Measurements from ENCODE around the gene ADAT3. TPM values are rescaled to one million over a fixed set of nuclear protein-coding genes. Genes with fewer than 3 reads are reported as not detected.

The ADAT3 gene
- total RNA-seq: 10 to 100 TPM in 2 of 4 donors, 1 to 10 TPM in 2; 4.7 to 20.4 (median 11.1) TPM

GRCh38 chr19:1905110-1905862, at the start of gene ADAT3, which contains the start of gene SCAMP4:
TSS of gene ADAT3 (plus strand) at chr19:1905399. CDS start at chr19:1912048, 6,649 bp downstream.
TSS of gene SCAMP4 (plus strand) at chr19:1905399. CDS start at chr19:1915020, 9,621 bp downstream.
- peak; percentile 92 for DNase-seq
- no peaks in the 10 kb centered on the region for H3K36me3 ChIP-seq
- TF ChIP-seq POLR2A (IDR thresholded peaks at IDR 0.05): peak in 3 of 4 donors; percentile 40 to 88 (median 78)
- TF ChIP-seq, protein P1, sequence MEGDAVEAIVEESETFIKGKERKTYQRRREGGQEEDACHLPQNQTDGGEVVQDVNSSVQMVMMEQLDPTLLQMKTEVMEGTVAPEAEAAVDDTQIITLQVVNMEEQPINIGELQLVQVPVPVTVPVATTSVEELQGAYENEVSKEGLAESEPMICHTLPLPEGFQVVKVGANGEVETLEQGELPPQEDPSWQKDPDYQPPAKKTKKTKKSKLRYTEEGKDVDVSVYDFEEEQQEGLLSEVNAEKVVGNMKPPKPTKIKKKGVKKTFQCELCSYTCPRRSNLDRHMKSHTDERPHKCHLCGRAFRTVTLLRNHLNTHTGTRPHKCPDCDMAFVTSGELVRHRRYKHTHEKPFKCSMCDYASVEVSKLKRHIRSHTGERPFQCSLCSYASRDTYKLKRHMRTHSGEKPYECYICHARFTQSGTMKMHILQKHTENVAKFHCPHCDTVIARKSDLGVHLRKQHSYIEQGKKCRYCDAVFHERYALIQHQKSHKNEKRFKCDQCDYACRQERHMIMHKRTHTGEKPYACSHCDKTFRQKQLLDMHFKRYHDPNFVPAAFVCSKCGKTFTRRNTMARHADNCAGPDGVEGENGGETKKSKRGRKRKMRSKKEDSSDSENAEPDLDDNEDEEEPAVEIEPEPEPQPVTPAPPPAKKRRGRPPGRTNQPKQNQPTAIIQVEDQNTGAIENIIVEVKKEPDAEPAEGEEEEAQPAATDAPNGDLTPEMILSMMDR (IDR thresholded peaks at IDR 0.05): peak in 1 of 6 experiments; percentile 27
- H3K27me3 ChIP-seq: no peaks in the 10 kb centered on the region
- H3K9me3 ChIP-seq: no peaks in the 10 kb centered on the region
- peak within 1 kb of the TSS; percentile 49 to 91 (median 74) for H3K4me3 ChIP-seq
- H3K4me1 ChIP-seq: peaks cover 40 to 70% (median 49%) of the 10 kb centered on the region in 3 donors
- peak within 1 kb of the TSS; percentile 92 to 97 (median 93) for H3K27ac ChIP-seq
- intact Hi-C loops (cut with DNase I): no loop called here
- WGBS, 2 donors: 0 to 2% methylated on average over 10 of the region's 92 CpGs

- intact Hi-C loops (cut with DNase I): no loop called here
- Histone ChIP-seq H3K27ac (peak overlapping the region; percentile 92 to 97 (median 96)), H3K4me1 (peaks cover 79 to 99% (median 92%) of the 10 kb centered on the region in 3 donors), H3K36me3 (peaks cover 0 to 7% (median 0%) of the 10 kb centered on the region in 3 donors), H3K27me3 (no peaks in the 10 kb centered on the region), H3K4me3 (peak overlapping the region in 3 of 4 donors; percentile 51 to 78 (median 55)), H3K9me3 (no peaks in the 10 kb centered on the region)
- peak in 1 of 4 donors; percentile 8 for TF ChIP-seq POLR2A (IDR thresholded peaks at IDR 0.05)
- TF ChIP-seq, protein P1 (IDR thresholded peaks at IDR 0.05): no peak
- 36% methylated on average over 4 of the region's 13 CpGs; no CpG with 5 or more reads in 1 of the 2 donors for WGBS, 2 donors
- DNase-seq: no peak
Observed at GRCh38 chr19:1855828-1856255, 49.4 kb upstream of the ADAT3 start.

DNA sequence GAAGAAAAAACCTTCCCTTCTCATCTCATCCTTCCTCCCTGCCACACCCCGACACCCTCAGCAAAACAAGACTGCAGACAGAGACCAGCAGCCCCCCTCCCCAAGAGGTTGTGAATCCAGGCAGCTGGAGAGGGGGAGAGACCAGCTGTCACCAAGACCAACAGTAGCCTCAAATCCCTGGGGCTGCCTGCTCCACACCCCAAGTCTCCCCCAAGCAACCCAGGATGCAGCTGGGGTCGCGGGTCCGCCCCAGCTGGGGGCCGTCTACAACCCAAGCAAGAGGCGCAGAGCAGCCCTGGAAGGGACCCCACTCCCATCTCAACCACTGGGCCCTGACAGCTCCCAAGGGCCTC, 48.9 kb upstream of the ADAT3 start:
- H3K27me3 ChIP-seq: no peaks in the 10 kb centered on the region

DNA sequence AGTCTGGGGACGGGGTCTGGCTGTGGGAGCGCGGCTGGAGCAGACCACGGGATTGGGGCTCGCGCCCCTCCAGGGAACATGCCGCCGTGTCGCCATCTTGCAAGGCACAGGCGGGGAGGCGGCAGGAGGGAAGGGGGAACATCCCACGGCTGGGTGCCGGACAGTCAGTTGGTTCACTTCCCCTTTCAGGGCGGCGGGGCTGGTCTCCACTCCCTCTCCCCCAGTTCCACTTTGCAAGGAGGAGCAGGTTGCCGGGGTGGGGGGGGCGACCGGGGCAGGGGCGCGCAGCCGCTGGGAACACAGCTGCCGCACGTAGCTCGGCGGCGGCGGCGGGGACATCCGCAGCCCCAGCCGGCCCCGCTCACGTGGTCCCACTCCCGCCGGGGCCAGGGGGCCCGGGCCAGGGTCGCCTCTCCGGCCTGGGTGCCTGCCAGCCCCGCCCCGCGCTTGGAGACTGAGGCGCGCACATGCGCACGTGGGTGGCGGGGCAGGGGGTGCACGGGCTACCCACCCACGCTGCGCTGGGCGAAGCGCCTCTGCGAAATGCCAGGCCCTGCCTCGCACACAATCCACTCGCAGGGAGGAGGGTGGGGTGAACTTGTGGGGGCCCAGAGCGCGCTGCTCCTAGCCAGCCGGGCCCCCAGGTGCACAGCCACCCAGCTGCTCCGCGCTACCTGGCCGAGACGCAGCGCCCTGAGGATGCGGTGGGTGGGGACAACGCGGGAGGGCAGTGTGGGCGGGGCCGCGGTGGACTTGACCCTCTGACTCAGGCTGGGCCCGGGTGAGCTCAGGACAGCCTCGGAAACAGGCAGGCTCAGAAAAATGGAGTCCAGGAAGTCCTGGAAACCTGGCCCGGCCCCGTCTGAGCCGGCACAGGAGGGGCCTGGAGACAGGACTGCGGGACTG, 48.2 kb upstream of the ADAT3 start:
- DNase-seq: no peak
- H3K4me1 ChIP-seq: peaks cover 90 to 100% (median 98%) of the 10 kb centered on the region in 3 donors
- H3K9me3 ChIP-seq: no peaks in the 10 kb centered on the region
- TF ChIP-seq, protein P1 (IDR thresholded peaks at IDR 0.05): peak in 1 of 6 experiments; percentile 5
- TF ChIP-seq POLR2A (IDR thresholded peaks at IDR 0.05): peak in 1 of 4 donors; percentile 61
- no peaks in the 10 kb centered on the region for H3K27me3 ChIP-seq
- peak overlapping the region; percentile 92 to 97 (median 96) for H3K27ac ChIP-seq
- WGBS, 2 donors: 6% methylated on average over 17 of the region's 73 CpGs; no CpG with 5 or more reads in 1 of the 2 donors
- H3K36me3 ChIP-seq: peaks cover 0 to 7% (median 0%) of the 10 kb centered on the region in 3 donors
- intact Hi-C loops (cut with DNase I): no loop called here
- peak overlapping the region; percentile 31 to 78 (median 53) for H3K4me3 ChIP-seq

More for the DNA sequence above, 48.9 kb upstream of the ADAT3 start:
- no peak for DNase-seq
- Histone ChIP-seq H3K4me3 (peak overlapping the region; percentile 31 to 78 (median 53)), H3K27ac (peak overlapping the region; percentile 92 to 97 (median 96)), H3K4me1 (peaks cover 84 to 100% (median 96%) of the 10 kb centered on the region in 3 donors), H3K9me3 (no peaks in the 10 kb centered on the region), H3K36me3 (peaks cover 0 to 7% (median 0%) of the 10 kb centered on the region in 3 donors)
- TF ChIP-seq, protein P1 (IDR thresholded peaks at IDR 0.05): no peak
- TF ChIP-seq POLR2A (IDR thresholded peaks at IDR 0.05): no peak
- 33% methylated on average over 1 of the region's 6 CpGs; no CpG with 5 or more reads in 1 of the 2 donors for WGBS, 2 donors
- intact Hi-C loops (cut with DNase I): no loop called here

Data from esophagus squamous epithelium (tissue), 5 donors.